Activated gamma-delta T cell treated with Interleukin-2 at 50 U/mL for 16 hours (primary cell): ENCODE measurements around the gene COLEC11.
A peak's percentile ranks its signal among the peaks of the same experiment; 100 is the strongest.
"Not testable (repeated sequence)": the region's sequence is repeated elsewhere in the genome, so short reads cannot be mapped to it uniquely, and the experiment has no call there.

Experiments used
- DNase-seq: peaks from one replicate; pipeline ENCODE4 v3.0.0-alpha.2; 2020

Gene COLEC11

GRCh38 chr2:3594493-3595281 lies at the start of gene COLEC11:
Gene COLEC11, plus strand, starts transcription at chr2:3595112. Its CDS starts 9,229 bp downstream, at chr2:3604341.
- no peak for DNase-seq

- no peak for DNase-seq
Measured at GRCh38 chr2:3545788-3546478, 49.0 kb upstream of the COLEC11 start.

- DNase-seq: no peak
Measured at GRCh38 chr2:3547915-3548314, 47.0 kb upstream of the COLEC11 start.

- DNase-seq: no peak
Measured at GRCh38 chr2:3553946-3554345, 41.0 kb upstream of the COLEC11 start.

- no peak for DNase-seq
Measured at GRCh38 chr2:3557639-3558204, 37.2 kb upstream of the COLEC11 start.

- peak; percentile 98 for DNase-seq
Measured at GRCh38 chr2:3558205-3559014, 36.5 kb upstream of the COLEC11 start, which contains the start of gene RNASEH1. Gene RNASEH1, minus strand, starts transcription at chr2:3558333. Its CDS starts 73 bp downstream, at chr2:3558260.

GRCh38 chr2:3563521-3563976 lies 31.4 kb upstream of the COLEC11 start:
- DNase-seq: no peak

GRCh38 chr2:3565117-3565516 lies 29.8 kb upstream of the COLEC11 start:
- no peak for DNase-seq

- no peak for DNase-seq
Measured at GRCh38 chr2:3566806-3567205, 28.1 kb upstream of the COLEC11 start.

GRCh38 chr2:3569656-3570055 lies 25.3 kb upstream of the COLEC11 start:
- DNase-seq: not testable (repeated sequence)

- DNase-seq: no peak
Measured at GRCh38 chr2:3571284-3571683, 23.6 kb upstream of the COLEC11 start.

GRCh38 chr2:3572620-3573019 lies 22.3 kb upstream of the COLEC11 start:
- DNase-seq: no peak

- DNase-seq: no peak
Measured at GRCh38 chr2:3574155-3574554, 20.8 kb upstream of the COLEC11 start.

- peak; percentile 10 for DNase-seq
Measured at GRCh38 chr2:3575534-3576262, 19.2 kb upstream of the COLEC11 start.

- DNase-seq: not testable (repeated sequence)
Measured at GRCh38 chr2:3576263-3576630, 18.7 kb upstream of the COLEC11 start.

- DNase-seq: no peak
Measured at GRCh38 chr2:3578987-3579386, 15.9 kb upstream of the COLEC11 start.

- DNase-seq: no peak
Measured at GRCh38 chr2:3580449-3580848, 14.5 kb upstream of the COLEC11 start.

- DNase-seq: no peak
Measured at GRCh38 chr2:3581367-3582262, 13.3 kb upstream of the COLEC11 start.

- DNase-seq: no peak
Measured at GRCh38 chr2:3584076-3584475, 10.8 kb upstream of the COLEC11 start.

- DNase-seq: no peak
Measured at GRCh38 chr2:3584608-3585260, 10.2 kb upstream of the COLEC11 start.
